HG03469 (cell line): ENCODE results near the gene THRA.

Experiments
- ATAC-seq: cut with Tn5 transposase; IDR thresholded peaks from one replicate; pipeline ENCODE4 v1.9.1; 2021; ENCODE audit warnings: mild to moderate bottlenecking, moderate library complexity, moderate number of reproducible peaks; ENCODE audit not compliant: unreplicated experiment

The THRA gene

GRCh38 chr17:40025991-40026815 lies 36.6 kb upstream of the THRA start:
- ATAC-seq: no peak

DNA sequence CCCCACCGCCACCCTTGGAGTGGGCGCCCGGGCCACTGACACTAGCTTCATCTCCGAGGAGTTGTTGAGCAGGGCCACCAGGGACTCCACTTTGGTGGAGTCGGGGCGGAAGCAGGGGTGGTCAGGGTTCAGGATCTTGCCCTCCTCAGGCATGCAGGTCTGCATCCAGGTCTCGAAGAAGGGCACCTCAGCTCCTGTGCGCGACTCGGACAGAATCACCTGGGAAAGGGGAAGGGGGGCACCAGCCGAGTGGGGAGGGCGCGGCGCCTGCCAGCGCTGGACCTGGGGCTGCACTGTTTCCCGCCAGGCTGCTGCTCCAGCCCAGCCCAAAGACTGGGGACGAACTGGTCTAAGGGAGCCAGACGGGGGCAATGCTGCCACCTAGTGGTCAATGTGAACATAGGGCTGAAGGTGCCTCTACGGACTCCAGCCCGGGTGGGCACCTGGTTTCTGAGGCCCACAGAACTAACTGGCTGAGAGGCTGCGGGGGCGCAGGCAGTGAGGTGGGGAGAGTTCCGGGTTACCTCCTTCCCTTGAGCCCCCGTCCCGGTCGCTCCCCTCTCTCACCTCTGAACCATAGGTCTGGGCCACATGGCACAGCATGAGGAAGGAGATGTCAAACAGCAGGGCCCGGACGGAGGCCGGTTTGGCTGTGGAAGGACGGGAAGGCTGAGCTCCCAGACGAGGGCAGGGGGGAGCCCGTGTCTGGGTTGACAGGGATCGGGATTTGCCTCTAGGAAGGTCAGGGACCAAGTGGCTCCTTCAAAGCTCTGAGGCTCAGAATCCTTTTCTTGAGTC lies 35.8 kb upstream of the THRA start:
- no peak for ATAC-seq

DNA sequence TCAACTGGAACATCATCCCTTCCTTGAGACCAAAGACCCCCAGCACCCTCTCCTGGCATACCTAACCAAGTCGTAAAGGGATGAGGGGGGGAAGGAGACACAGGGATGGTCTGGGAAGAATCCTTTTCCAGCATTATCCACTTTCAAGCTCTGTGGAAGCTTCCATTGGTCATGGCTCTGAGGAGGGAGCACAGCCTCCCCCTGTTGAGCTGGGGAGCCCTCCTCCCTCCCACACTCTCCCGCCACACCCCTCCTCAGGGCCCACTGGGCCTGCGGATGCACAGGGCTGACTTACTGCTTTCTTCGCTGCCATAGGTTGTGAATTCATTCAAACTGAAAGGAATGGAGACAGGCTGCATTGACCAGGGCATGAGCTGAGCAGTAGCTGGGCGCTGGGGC lies 35.2 kb upstream of the THRA start:
- no peak for ATAC-seq

GRCh38 chr17:40028595-40028994 lies 34.2 kb upstream of the THRA start:
- ATAC-seq: no peak

DNA sequence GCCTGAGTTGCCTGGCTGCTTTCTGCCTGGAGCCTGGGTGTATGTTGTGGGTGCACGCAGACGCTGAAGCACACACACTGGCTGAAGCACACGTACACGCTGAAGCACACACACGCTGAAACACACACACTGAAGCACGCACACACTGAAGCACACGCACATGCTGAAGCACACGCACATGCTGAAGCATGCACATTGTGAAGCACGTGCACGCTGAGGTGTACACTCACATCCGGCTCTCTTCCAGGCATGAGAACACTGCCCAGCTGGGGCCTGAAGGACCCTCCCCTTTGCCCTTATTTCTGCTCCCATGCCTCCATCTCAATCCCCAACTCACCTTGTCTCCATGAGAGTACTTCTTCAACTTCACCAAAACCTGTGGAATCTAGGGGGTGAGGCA lies 31.1 kb upstream of the THRA start:
- no peak for ATAC-seq

- no peak for ATAC-seq
Measured at GRCh38 chr17:40032322-40033320, 30.1 kb upstream of the THRA start.

DNA sequence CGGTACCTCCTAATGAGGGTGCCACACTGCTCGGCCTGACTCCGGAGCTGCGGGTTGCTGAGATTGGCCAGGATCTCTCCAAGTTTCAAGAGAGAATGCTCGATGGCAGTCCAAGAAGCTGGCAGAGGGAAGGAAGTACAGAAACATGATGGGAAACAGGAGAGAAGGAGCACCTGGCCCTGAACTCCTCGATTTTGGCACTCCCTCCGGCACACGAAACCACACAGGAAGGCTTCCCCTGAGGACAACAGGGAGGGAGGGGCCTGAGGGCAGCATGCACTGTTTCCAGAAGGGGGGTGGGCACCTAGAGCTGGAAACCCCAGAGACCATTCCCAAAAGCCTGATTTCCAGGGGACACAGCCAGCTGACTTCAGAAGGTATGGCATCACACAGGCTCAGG lies 29.4 kb upstream of the THRA start:
- ATAC-seq: no peak

GRCh38 chr17:40034426-40035161 lies 28.2 kb upstream of the THRA start:
- no peak for ATAC-seq

DNA sequence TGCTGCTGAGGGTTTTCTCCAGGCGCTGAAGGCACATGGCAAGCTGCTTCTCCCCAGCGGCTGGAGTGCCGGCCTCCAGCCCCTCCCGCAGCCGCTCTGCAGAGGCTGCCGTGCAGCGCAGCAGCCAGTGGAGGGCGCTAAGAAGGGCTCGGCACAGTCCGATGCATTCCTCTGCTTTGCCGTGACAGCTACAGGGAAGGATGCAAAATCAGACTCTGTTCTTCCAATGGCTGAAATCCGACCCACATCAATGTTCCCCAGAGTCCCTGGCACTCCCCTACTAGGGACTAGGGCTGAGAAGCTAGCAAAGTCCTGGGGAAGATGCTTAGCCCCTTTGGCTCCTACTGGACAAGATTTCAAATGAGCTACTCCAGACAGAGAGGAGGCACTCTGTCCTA lies 27.6 kb upstream of the THRA start:
- ATAC-seq: no peak

GRCh38 chr17:40038882-40039513 lies 23.8 kb upstream of the THRA start:
- ATAC-seq: no peak

DNA sequence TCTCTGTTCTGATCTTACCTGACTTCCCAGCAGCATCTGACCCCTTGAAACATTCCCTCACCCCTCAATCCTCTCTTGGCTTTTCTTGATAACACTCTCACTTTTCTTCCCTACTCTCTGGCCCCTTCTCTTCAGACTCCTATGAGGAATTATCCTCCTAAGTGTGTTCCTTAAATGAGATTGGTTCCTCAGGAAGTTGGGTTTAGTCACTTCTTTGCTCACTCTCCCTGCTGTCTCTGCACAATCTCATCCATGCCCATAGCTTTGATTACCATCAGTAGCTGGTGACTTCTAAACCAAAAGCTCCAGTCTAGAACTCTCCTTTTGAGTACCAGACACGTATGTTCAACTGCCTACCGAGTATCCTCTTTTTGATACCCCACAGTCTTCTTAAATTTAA lies 21.6 kb upstream of the THRA start:
- no peak for ATAC-seq

DNA sequence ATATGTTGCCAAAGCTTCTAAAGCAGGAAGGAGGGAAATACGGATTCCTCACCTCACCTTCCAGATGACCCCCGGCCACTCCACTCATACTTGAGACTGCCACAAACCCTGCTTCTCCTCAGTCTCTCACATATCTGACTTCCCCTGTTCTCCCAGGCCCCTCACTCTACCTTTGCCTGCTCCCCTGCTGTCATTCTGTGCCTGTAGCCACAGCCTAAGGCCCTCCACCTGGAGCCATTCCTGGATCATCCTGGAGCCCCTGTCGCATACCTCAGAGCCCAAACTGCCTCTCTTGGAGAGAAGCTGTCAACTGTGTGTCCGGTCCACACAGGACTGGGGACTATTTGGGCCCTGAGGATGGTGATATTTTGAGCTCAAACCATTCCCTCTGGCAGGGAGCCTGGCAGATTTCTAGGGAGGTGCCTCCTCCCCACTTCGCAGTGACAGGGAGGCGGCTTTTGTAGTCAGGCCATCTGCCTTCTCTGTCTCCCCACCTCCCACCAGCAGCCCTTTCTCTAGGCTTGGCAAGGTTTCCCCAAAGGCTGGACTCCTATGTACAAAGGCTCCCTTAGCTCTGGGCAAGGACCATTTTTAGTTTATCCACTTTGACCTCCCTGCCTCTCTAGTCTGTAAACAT lies 6.3 kb upstream of the THRA start:
- ATAC-seq: no peak

GRCh38 chr17:40058186-40058784 lies 4.5 kb upstream of the THRA start:
- no peak for ATAC-seq

GRCh38 chr17:40058865-40059264 lies 3.9 kb upstream of the THRA start:
- ATAC-seq: no peak

- ATAC-seq: no peak
Measured at GRCh38 chr17:40059729-40060475, 2.9 kb upstream of the THRA start.

- ATAC-seq: no peak
Measured at GRCh38 chr17:40060887-40061608, 1.7 kb upstream of the THRA start.

DNA sequence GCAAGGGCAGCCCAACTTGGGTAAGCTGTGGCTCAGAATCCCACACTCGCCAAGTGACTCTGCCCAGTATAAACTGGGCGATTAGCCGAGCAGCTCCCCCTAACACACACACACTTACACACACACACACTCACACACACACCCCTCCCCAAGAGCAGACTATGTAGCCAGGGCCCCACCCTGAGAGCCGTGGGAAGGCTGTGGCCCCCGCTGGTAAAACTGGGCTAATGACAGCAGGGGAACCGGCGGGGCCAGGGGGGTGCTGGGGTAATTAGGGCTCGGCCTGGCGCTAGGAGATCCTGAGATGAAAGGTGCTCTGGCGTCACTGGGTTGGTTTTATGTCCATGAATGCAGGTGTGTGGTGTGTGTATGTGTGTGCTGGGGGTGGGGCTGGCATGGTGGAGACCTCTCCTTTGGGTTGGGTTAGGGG lies 1.1 kb upstream of the THRA start:
- no peak for ATAC-seq
